PC-9 (cell line): ENCODE data around the gene SPTLC1. TPM values are rescaled to one million over a fixed set of nuclear protein-coding genes. Genes with fewer than 3 reads are reported as not detected.
"Not testable (repeated sequence)": the region's sequence is repeated elsewhere in the genome, so short reads cannot be mapped to it uniquely, and the experiment has no call there.

ENCODE experiments used
- BruUV-seq: library from RNA; stranded (reverse); fragments of 400-500 nt; replicated peaks from 2 replicates; lab custom pipeline; 2021; lab: Mats Ljungman, UMichigan
- CTCF ChIA-PET: fragments of 300-600 bp; sonication (Branson Sonifier 250); formaldehyde crosslinking; loops from one replicate; lab custom pipeline; 2022; ENCODE audit warnings: antibody characterized with exemption; lab: Charles Lee
- POLR2A ChIA-PET: fragments of 300-600 bp; sonication (Branson Sonifier 250); formaldehyde crosslinking; loops from one replicate; lab custom pipeline; 2022; ENCODE audit warnings: antibody characterized with exemption; ENCODE audit not compliant: unreplicated experiment; lab: Charles Lee
- DNase-seq, 2 experiments: peaks; one replicate each; pipeline versions ENCODE4 v3.0.0 to v3.0.0-alpha.2; 2015 to 2022; ENCODE audit warnings: mixed read lengths in 1 of 2
- H2AFZ ChIP-seq: fragments of 200-600 bp; sonication (generic); 2 replicates; pipeline ENCODE4 v1.8.1; 2017; ENCODE audit warnings: antibody characterized with exemption
- H3F3A ChIP-seq: fragments of 200-600 bp; sonication (generic); 2 replicates; pipeline ENCODE4 v1.8.1; 2017; ENCODE audit warnings: antibody characterized with exemption, mild to moderate bottlenecking, low read depth; ENCODE audit not compliant: insufficient read depth
- H3K27ac ChIP-seq: fragments of 200-600 bp; sonication (generic); 2 replicates; pipeline ENCODE4 v1.6.1; 2016; ENCODE audit warnings: mixed run types
- H3K27me3 ChIP-seq: fragments of 200-600 bp; sonication (generic); 2 replicates; pipeline ENCODE4 v1.6.1; 2016; ENCODE audit warnings: low read depth, mixed run types; ENCODE audit not compliant: insufficient read depth
- H3K36me3 ChIP-seq: fragments of 200-600 bp; sonication (generic); 2 replicates; pipeline ENCODE4 v1.6.1; 2016; ENCODE audit warnings: low read depth, mixed run types
- H3K4me1 ChIP-seq: fragments of 200-600 bp; sonication (generic); replicated peaks from 2 replicates; pipeline ENCODE4 v1.6.1; 2016; ENCODE audit warnings: mixed run types; ENCODE audit not compliant: insufficient read depth
- H3K4me2 ChIP-seq: fragments of 200-600 bp; sonication (generic); 2 replicates; pipeline ENCODE4 v1.6.1; 2017; ENCODE audit warnings: mixed run types
- H3K4me3 ChIP-seq: fragments of 200-600 bp; sonication (generic); 2 replicates; pipeline ENCODE4 v1.6.1; 2016; ENCODE audit warnings: mixed run types
- H3K79me2 ChIP-seq: fragments of 200-600 bp; sonication (generic); 2 replicates; pipeline ENCODE4 v1.6.1; 2017; ENCODE audit warnings: low read depth, mixed run types
- H3K9me2 ChIP-seq: fragments of 200-600 bp; sonication (generic); 2 replicates; pipeline ENCODE4 v1.8.1; 2017; ENCODE audit warnings: mild to moderate bottlenecking; ENCODE audit not compliant: insufficient read depth
- H3K9me3 ChIP-seq: fragments of 200-600 bp; sonication (generic); 2 replicates; pipeline ENCODE4 v1.8.1; 2016; ENCODE audit warnings: low read depth; ENCODE audit not compliant: insufficient read depth
- H4K20me1 ChIP-seq: fragments of 200-600 bp; sonication (generic); 2 replicates; pipeline ENCODE4 v1.8.1; 2017; ENCODE audit not compliant: insufficient read depth
- CTCF ChIP-seq: fragments of 200-600 bp; sonication (generic); conservative IDR thresholded peaks from 2 replicates; pipeline ENCODE4 v1.6.1; 2017; ENCODE audit warnings: mixed run types, antibody characterized with exemption, mild to moderate bottlenecking, moderate library complexity
- EZH2 ChIP-seq: fragments of 200-600 bp; sonication (generic); IDR thresholded peaks from 2 replicates; pipeline ENCODE4 v1.8.0; 2017; ENCODE audit warnings: antibody characterized with exemption, low read depth
- intact Hi-C: fragments of 100-400 bp; cut with micrococcal nuclease; formaldehyde crosslinking; loops from one replicate; pipeline ENCODE4 v1.10.0; 2022; ENCODE audit not compliant: unreplicated experiment
- total RNA-seq: library from RNA; stranded (reverse); gene quantifications from 2 replicates; pipeline ENCODE4 v1.2.3, GENCODE V29; 2021

SPTLC1 gene
- total RNA-seq, 1 experiment from 2014 or later: 103 TPM

DNA sequence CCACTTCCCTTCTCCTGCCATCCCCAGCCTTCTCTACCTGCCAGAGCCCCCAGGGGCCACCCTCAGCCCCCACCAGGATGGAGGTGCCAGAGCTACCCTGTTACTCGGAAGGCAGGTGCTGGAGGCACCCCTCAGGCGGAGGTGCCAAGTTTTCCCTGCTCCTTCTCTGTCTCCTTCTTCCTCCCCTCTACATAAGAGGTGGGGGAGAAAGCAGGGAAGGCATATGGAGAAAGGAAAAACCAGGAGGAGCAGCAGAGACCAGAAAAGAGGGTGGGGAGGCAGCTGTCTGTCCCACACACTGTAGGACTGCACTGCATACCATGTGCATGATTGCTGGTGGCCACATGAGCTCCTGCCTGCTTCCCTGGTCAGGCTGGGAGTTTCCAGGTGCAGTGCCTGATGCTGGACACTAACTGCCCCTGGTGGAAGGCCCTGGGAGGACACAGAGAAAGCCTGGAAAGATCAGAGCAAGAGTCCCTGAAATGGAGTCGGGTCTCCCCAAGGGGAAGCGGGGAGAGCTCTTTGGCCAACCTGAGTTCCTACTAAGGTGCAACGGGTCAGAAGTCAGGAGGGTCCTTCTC is 23.8 kb upstream of the SPTLC1 start:
- H3K27ac ChIP-seq, H3K36me3 ChIP-seq, H3K79me2 ChIP-seq, H3K4me2 ChIP-seq, BruUV-seq, H2AFZ ChIP-seq, H3F3A ChIP-seq, H4K20me1 ChIP-seq, H3K4me1 ChIP-seq, H3K4me3 ChIP-seq, H3K9me2 ChIP-seq, H3K9me3 ChIP-seq: not testable (repeated sequence)
- TF ChIP-seq CTCF: peak; percentile 42; the same call in 1 of the 2 replicates
- H3K27me3 ChIP-seq: peaks cover 14% of the 10 kb centered on the region; the same call in 1 of the 2 replicates
- peak in 1 of 2 experiments; percentile 40 for DNase-seq
- CTCF ChIA-PET: interaction anchor here (0.6 to 1.2 kb wide), 5 partner anchors 73 to 185 kb away, joined by 3 to 4 read pairs (median 3); no protein-coding TSS in a partner anchor
- intact Hi-C loops: loop anchor here (1.0 kb wide), 1 partner anchor 495 kb away; no protein-coding TSS in a partner anchor
- POLR2A ChIA-PET: interaction anchor here (0.7 kb wide), 1 partner anchor 90 kb away, joined by 9 read pairs; no protein-coding TSS in a partner anchor

DNA sequence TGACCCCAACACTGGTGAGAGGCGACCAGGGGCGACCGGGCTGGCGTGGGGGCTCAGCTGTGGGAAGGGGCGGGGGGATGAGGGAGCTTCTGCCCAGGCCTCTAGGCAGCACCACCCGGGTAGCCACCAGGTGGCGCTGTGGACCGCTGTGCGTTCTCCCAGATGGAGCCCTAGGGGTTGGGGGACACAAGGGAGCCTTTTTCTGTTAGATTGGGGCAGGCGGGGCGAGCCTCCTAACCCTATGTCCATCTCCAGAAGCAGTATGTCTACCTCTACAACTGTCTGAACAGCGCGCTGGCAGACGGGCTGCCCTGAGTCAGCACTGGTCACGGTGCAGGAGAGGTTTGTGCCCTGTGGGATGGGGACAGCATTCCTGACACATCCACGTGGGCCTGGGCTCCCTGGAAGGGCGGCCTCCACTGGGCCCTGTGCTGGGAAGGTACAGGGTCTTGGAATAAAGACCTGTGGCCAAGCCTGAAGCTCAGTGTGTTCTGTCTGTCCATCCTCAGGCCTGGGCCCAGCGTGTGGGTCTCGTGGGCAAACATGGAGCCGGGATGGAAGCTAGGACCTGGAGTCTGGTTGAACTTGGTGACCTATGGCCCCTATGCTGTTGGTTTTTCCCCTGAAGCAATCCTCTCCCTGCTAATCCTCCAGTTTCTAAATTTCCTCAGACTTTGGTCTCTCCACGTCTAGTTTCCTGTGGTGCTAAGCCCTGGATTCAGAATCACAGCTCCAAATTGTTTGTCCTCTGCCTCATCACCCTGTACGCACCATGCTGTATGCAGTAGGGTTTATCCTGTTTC is 23.1 kb upstream of the SPTLC1 start:
- H3K4me3 ChIP-seq: no peak overlapping the region
- H3K4me2 ChIP-seq: peak overlapping the region; percentile 2; the same call in 1 of the 2 replicates
- H3K79me2 ChIP-seq: no peaks in the 10 kb centered on the region
- no peaks in the 10 kb centered on the region for H3K36me3 ChIP-seq
- no peak overlapping the region for H3K27ac ChIP-seq
- peak in 1 of 2 experiments; percentile 75 for DNase-seq
- TF ChIP-seq CTCF (peak; percentile 92), EZH2 (no peak)
- no peaks in the 10 kb centered on the region for H3K9me3 ChIP-seq
- intact Hi-C loops: loop anchor here (1.0 kb wide), 1 partner anchor 496 kb away; no protein-coding TSS in a partner anchor
- H4K20me1 ChIP-seq: no peaks in the 10 kb centered on the region; the same call in 1 of the 2 replicates
- peaks cover 9% of the 10 kb centered on the region; the same call in 1 of the 2 replicates for H3K4me1 ChIP-seq
- peaks cover 14% of the 10 kb centered on the region; the same call in 1 of the 2 replicates for H3K27me3 ChIP-seq
- H3K9me2 ChIP-seq: no peaks in the 10 kb centered on the region
- POLR2A ChIA-PET: interaction anchor here (0.5 kb wide), 1 partner anchor 324 kb away, joined by 3 read pairs; no protein-coding TSS in a partner anchor
- no TSS peak for BruUV-seq
- no peak overlapping the region for H2AFZ ChIP-seq
- CTCF ChIA-PET: interaction anchor here (0.6 to 1.2 kb wide), 6 partner anchors 74 to 497 kb away, joined by 3 to 4 read pairs (median 3); no protein-coding TSS in a partner anchor
- no peaks in the 10 kb centered on the region for H3F3A ChIP-seq

- POLR2A ChIA-PET: no interaction called here
- intact Hi-C loops: no loop called here
- CTCF ChIA-PET: no interaction called here
These were observed 21.1 kb upstream of the SPTLC1 start for GRCh38 chr9:92136184-92136858.

More at GRCh38 chr9:92136184-92136858, 21.1 kb upstream of the SPTLC1 start:
- no peak overlapping the region for H3K27ac ChIP-seq
- H3F3A ChIP-seq: no peaks in the 10 kb centered on the region
- H3K36me3 ChIP-seq: no peaks in the 10 kb centered on the region
- no peak overlapping the region for H3K4me2 ChIP-seq
- H4K20me1 ChIP-seq: no peaks in the 10 kb centered on the region; the same call in 1 of the 2 replicates
- no TSS peak for BruUV-seq
- no peak overlapping the region for H2AFZ ChIP-seq
- H3K27me3 ChIP-seq: peaks cover 10% of the 10 kb centered on the region; the same call in 1 of the 2 replicates
- no peak overlapping the region for H3K4me3 ChIP-seq
- H3K9me2 ChIP-seq: no peaks in the 10 kb centered on the region
- TF ChIP-seq EZH2 (no peak), CTCF (no peak)
- H3K79me2 ChIP-seq: no peaks in the 10 kb centered on the region
- no peaks in the 10 kb centered on the region; the same call in 1 of the 2 replicates for H3K9me3 ChIP-seq
- no peak for DNase-seq
- H3K4me1 ChIP-seq: peaks cover 9% of the 10 kb centered on the region; the same call in 1 of the 2 replicates
